Mucosa of descending colon (tissue), 3 donors: ENCODE data around the gene PLXNA2. TPM values are rescaled to one million over a fixed set of nuclear protein-coding genes. Genes with fewer than 3 reads are reported as not detected.

ENCODE experiments used
- ATAC-seq: fragments of 200-7000 bp; cut with Tn5 transposase; one replicate; pipeline ENCODE4 v1.9.1; 2020; ENCODE audit warnings: mild to moderate bottlenecking, moderate library complexity
- DNase-seq, 3 donors: peaks; one replicate each; pipeline ENCODE4 v3.0.0-alpha.2; 2020
- H3K36me3 ChIP-seq: fragments of 200-600 bp; one replicate; pipeline ENCODE4 v1.8.0; 2021; ENCODE audit warnings: low read depth, mild to moderate bottlenecking
- H3K4me1 ChIP-seq: fragments of 200-600 bp; one replicate; pipeline ENCODE4 v1.8.0; 2021; ENCODE audit warnings: low read depth, mild to moderate bottlenecking
- H3K4me3 ChIP-seq: fragments of 200-600 bp; one replicate; pipeline ENCODE4 v1.8.0; 2021; ENCODE audit warnings: mild to moderate bottlenecking
- H3K9me3 ChIP-seq: fragments of 200-600 bp; one replicate; pipeline ENCODE4 v1.8.0; 2021; ENCODE audit warnings: mild to moderate bottlenecking
- intact Hi-C, 2 donors: fragments of 100-400 bp; cut with DNase I in 1 of 2; cut with micrococcal nuclease in 1 of 2; formaldehyde crosslinking; loops; one replicate each; pipeline versions ENCODE4 v1.11.0 to v1.11.1; 2022; cut with DNase I, micrococcal nuclease
- total RNA-seq, 3 donors: library from RNA; stranded (reverse); fragmentation: NEBNext Ultra II Directional in 2 of 3; extraction: Animal tissue kit (Norgen Biotek cat#: 25700) in 2 of 3; gene quantifications; one replicate each; pipeline versions ENCODE4 v1.2.1 to v1.2.4, GENCODE V29; 2021 to 2023
- TF ChIP-seq, protein P1 (sequence below): fragments of 200-600 bp; IDR thresholded peaks from one replicate; pipeline ENCODE4 v1.8.0; 2022; ENCODE audit warnings: antibody characterized with exemption, mild to moderate bottlenecking
- donor health status: DM: no; HTN: no; CAD: no; lungs with moderate emphysema.
- donor health status: DM: no; HTN: no; CAD: no.
- donor health status: DM: no; HTN: yes; CAD: no.

PLXNA2 gene
- total RNA-seq, 3 donors from 2014 or later = 65.5 to 127 (median 70.6) TPM

DNA sequence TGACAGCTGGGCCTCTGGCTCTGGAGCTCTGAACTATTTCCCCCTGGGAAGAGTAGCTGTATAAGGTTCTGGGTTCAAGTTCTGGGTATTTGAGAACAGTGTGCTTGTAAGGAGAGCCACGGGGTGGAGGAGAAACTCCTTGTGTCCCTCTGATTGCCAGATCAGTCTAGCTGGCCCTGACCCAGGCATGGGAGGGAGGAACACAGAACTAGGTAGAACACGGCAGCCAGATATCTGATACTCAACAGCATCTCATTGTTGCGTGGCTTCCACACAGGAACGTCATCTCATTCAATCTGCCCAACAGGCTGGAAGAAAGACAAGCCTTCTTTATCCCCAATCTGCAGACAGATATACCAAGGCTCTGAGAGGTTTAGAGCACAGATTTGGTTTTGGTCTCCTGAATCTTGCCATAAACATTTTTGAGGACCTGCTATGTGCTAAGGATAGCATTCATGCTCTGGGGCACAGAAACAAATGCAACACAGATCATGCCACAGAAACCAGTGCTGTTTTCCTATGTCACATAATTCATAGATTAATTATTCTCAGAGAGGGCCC lies 83.8 kb downstream of the PLXNA2 start:
- intact Hi-C loops = no loop called here

DNA sequence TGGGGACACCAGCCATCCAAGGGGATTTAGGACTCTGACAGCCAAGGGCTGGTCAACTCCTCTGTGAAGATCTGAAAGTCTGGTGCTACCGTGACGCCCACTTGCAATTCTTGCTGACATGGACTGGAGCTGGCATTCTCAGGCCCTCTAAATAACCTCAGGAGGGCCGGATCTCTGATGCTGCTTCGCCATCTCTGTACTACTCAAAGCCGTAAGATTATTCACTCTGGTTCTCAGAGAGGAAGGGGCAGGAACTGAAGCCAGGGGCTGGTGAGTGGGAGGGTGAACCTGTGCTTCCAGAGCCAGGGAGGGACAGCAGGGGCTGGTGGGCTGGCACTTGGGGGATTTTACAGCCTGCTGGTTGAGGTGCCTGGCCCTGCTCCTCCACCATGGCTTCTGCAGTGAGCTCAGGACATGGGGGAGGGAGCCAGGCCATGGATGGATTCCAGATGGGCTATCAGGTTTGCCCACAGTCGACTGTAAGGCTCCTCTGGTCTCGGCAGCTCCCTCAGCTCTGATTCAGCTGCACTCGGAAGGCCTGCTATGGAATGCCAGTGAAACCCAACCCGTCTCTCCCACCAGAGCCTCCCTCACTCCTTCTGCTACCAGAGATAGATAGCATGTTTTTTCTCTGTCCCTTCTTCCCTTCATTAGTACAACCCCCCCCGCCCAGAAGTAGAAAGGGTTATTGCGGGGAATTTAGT lies 84.5 kb downstream of the PLXNA2 start:
- TF ChIP-seq, protein P1, sequence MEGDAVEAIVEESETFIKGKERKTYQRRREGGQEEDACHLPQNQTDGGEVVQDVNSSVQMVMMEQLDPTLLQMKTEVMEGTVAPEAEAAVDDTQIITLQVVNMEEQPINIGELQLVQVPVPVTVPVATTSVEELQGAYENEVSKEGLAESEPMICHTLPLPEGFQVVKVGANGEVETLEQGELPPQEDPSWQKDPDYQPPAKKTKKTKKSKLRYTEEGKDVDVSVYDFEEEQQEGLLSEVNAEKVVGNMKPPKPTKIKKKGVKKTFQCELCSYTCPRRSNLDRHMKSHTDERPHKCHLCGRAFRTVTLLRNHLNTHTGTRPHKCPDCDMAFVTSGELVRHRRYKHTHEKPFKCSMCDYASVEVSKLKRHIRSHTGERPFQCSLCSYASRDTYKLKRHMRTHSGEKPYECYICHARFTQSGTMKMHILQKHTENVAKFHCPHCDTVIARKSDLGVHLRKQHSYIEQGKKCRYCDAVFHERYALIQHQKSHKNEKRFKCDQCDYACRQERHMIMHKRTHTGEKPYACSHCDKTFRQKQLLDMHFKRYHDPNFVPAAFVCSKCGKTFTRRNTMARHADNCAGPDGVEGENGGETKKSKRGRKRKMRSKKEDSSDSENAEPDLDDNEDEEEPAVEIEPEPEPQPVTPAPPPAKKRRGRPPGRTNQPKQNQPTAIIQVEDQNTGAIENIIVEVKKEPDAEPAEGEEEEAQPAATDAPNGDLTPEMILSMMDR = no peak
- no peaks in the 10 kb centered on the region for H3K9me3 ChIP-seq
- DNase-seq (no peak), ATAC-seq (no peak)
- intact Hi-C loops = loop anchor here in 1 of 2 donors (10.0 kb wide), 1 partner anchor 45 kb away; no protein-coding TSS in a partner anchor
- H3K36me3 ChIP-seq = no peaks in the 10 kb centered on the region
- no peak overlapping the region for H3K4me3 ChIP-seq
- H3K4me1 ChIP-seq = peaks cover 28% of the 10 kb centered on the region

More for the DNA sequence above, 83.8 kb downstream of the PLXNA2 start:
- H3K36me3 ChIP-seq = no peaks in the 10 kb centered on the region
- DNase-seq (no peak), ATAC-seq (no peak)
- peaks cover 28% of the 10 kb centered on the region for H3K4me1 ChIP-seq
- H3K9me3 ChIP-seq = no peaks in the 10 kb centered on the region
- TF ChIP-seq, protein P1 = no peak
- H3K4me3 ChIP-seq = no peak overlapping the region

DNA sequence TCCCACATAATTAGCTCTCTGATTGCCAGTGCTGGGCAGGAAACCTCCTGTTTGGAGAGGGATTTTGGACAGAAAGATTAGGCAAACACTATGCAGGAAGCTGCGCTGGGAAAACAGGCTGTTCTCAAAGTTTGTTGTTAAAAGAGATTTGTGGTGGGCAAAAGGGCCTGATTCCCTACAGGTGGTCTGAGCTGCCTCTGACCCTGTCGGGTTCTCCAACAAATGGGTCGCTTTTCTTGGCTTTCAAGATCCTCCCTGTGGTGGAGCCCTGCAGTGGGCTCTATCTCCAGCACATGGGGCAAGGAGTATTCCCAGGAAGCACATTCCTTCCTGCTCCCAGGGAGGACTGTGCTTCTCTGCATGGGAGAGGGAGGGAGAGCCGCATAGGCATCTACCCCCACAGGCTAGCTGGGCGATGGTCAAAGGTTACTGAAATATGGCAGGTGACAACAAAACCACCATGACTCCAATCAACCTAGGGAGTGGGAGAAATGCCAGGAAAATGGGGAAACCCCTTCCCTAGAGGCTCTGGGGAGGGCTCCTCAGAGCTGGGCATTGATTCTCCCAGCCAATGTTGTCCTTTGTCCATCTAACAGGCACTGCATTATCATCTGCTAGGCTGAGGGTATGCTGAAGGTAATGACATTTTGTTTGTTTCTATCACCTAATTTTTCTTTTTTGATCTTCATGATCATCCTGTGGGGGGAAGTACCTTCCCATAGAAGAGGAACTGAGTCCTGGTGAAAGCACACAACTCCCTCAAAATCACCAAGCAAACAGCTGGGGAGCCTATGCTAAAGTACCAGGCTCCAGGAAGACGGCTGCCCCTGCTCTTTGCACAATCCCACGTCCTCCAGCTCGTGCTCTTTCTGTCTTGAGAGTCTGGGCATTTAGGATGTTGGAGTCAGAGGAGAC lies 85.3 kb downstream of the PLXNA2 start:
- Histone ChIP-seq H3K4me1 (peaks cover 23% of the 10 kb centered on the region), H3K4me3 (no peak overlapping the region), H3K36me3 (no peaks in the 10 kb centered on the region), H3K9me3 (no peaks in the 10 kb centered on the region)
- ATAC-seq = peak; percentile 67
- intact Hi-C loops = loop anchor here in 1 of 2 donors (10.0 kb wide), 1 partner anchor 46 kb away; no protein-coding TSS in a partner anchor
- TF ChIP-seq, protein P1 = no peak
- peak in 1 of 3 donors; percentile 64 for DNase-seq

DNA sequence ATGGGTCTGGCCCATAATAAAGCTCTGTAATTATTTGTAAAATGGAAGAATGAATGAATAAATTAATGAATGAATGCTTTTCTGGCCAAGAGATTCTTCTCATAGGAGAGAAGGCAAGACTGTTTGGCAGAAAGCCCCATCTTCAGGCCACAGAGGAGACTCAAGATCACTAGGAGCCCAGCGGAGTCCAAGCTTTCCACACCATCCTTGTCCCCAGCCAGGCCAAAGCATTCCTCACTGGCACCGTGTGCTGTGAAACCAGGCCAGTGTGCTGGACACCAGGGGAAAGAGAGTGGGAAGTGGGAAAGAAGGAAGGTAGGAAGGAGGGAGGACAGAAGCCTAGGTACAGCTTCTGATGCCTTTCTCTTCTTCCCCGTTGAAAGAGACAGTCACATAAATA lies 86.4 kb downstream of the PLXNA2 start:
- intact Hi-C loops = loop anchor here in 1 of 2 donors (10.0 kb wide), 1 partner anchor 47 kb away; no protein-coding TSS in a partner anchor
- DNase-seq (no peak), ATAC-seq (no peak)
- Histone ChIP-seq H3K9me3 (no peaks in the 10 kb centered on the region), H3K4me1 (peaks cover 15% of the 10 kb centered on the region), H3K4me3 (no peak overlapping the region), H3K36me3 (no peaks in the 10 kb centered on the region)
- TF ChIP-seq, protein P1 = no peak

DNA sequence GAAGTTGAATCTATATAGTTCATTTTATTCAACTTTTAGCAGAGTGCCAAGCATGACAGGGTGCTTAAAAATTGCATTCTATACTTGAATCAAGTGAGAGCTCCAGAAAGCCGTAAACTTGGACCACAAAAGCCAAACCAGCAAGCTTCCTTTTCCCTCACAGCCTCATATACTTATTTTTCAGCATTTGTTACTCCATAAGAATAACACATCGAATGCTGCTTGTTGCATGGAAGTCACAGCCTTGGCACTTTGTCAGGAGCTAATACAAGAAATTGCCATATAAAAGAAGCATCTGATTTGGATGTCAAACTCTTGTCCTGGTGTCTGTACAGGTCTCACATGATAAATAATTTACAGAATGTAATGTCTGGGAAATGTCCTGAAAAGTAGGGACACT lies 87.4 kb downstream of the PLXNA2 start:
- peaks cover 20% of the 10 kb centered on the region for H3K4me1 ChIP-seq
- no peak overlapping the region for H3K4me3 ChIP-seq
- ATAC-seq (no peak), DNase-seq (no peak)
- H3K9me3 ChIP-seq = no peaks in the 10 kb centered on the region
- TF ChIP-seq, protein P1 = no peak
- no peaks in the 10 kb centered on the region for H3K36me3 ChIP-seq
- intact Hi-C loops = loop anchor here in 1 of 2 donors (10.0 kb wide), 1 partner anchor 48 kb away; no protein-coding TSS in a partner anchor
